HepG2 (cell line): ENCODE data around the gene USP19. TPM values are rescaled to one million over a fixed set of nuclear protein-coding genes. Genes with fewer than 3 reads are reported as not detected.

ENCODE experiments used
- AHDC1 ChIP-seq: sonication (generic); formaldehyde crosslinking; IDR thresholded peaks from 2 replicates; pipeline ENCODE4 v1.5.1; 2020; ENCODE audit warnings: mild to moderate bottlenecking, missing genetic modification reagents, borderline replicate concordance
- ETS1 ChIP-seq: sonication (generic); formaldehyde crosslinking; IDR thresholded peaks from 2 replicates; pipeline ENCODE4 v1.4.0; 2020; ENCODE audit warnings: missing genetic modification reagents
- NFIC ChIP-seq: IDR thresholded peaks from 2 replicates; pipeline ENCODE4 v1.6.1; 2012; ENCODE audit warnings: mild to moderate bottlenecking, low read length, inconsistent platforms
- SKIL ChIP-seq: sonication (generic); formaldehyde crosslinking; IDR thresholded peaks from 2 replicates; pipeline ENCODE4 v1.8.0; 2022; ENCODE audit warnings: missing genetic modification reagents, mild to moderate bottlenecking, moderate library complexity, borderline replicate concordance
- polyA plus RNA-seq, 8 experiments: library from polyadenylated mRNA; depleted of rRNA in 3 of 8; stranded (reverse) in 7 of 8; unstranded in 1 of 8; fragments of >200 nt; fragmentation: Illumina TruSeq in 4 of 8; extraction: Trizol in 4 of 8; gene quantifications; 2 replicates each; pipeline versions ENCODE4 v1.2.1 to v1.2.3, GENCODE V29; 2011 to 2016; ENCODE audit warnings: low read depth in 4 of 8, missing spikeins in 1 of 8, mixed read lengths in 1 of 8; ENCODE audit not compliant: insufficient read depth in 1 of 8
- total RNA-seq, 5 experiments: library from RNA; depleted of rRNA; stranded (reverse); fragments of >200 nt; fragmentation: Illumina TruSeq; extraction: Trizol; gene quantifications; 2 replicates each; pipeline ENCODE4 v1.2.3, GENCODE V29; 2016; ENCODE audit warnings: low read depth in 1 of 5
- TF ChIP-seq, protein P1 (sequence below), 2 experiments: fragments of 450-650 bp in 1 of 2; sonication (generic) in 1 of 2; formaldehyde crosslinking in 1 of 2; IDR thresholded peaks; 2 replicates each; pipeline versions ENCODE4 v1.6.1 to v1.8.0; 2016 to 2022; ENCODE audit warnings: antibody characterized with exemption in 1 of 2, mild to moderate bottlenecking in 1 of 2, missing genetic modification reagents in 1 of 2
- TF ChIP-seq, protein P2 (sequence below): sonication (generic); formaldehyde crosslinking; IDR thresholded peaks from 2 replicates; pipeline ENCODE4 v1.5.1; 2020; ENCODE audit warnings: mild to moderate bottlenecking, missing genetic modification reagents, moderate library complexity

The USP19 gene
- total and polyA plus RNA-seq, 2 of the 13 experiments (the other 11 are each of a cell fraction or from before 2014, with no cell fraction given), result 28.3 to 31.7 TPM

GRCh38 chr3:49104427-49105291 lies 16.0 kb downstream of the USP19 start, which contains the start of gene QARS1 (continued):
- TF ChIP-seq, protein P1, sequence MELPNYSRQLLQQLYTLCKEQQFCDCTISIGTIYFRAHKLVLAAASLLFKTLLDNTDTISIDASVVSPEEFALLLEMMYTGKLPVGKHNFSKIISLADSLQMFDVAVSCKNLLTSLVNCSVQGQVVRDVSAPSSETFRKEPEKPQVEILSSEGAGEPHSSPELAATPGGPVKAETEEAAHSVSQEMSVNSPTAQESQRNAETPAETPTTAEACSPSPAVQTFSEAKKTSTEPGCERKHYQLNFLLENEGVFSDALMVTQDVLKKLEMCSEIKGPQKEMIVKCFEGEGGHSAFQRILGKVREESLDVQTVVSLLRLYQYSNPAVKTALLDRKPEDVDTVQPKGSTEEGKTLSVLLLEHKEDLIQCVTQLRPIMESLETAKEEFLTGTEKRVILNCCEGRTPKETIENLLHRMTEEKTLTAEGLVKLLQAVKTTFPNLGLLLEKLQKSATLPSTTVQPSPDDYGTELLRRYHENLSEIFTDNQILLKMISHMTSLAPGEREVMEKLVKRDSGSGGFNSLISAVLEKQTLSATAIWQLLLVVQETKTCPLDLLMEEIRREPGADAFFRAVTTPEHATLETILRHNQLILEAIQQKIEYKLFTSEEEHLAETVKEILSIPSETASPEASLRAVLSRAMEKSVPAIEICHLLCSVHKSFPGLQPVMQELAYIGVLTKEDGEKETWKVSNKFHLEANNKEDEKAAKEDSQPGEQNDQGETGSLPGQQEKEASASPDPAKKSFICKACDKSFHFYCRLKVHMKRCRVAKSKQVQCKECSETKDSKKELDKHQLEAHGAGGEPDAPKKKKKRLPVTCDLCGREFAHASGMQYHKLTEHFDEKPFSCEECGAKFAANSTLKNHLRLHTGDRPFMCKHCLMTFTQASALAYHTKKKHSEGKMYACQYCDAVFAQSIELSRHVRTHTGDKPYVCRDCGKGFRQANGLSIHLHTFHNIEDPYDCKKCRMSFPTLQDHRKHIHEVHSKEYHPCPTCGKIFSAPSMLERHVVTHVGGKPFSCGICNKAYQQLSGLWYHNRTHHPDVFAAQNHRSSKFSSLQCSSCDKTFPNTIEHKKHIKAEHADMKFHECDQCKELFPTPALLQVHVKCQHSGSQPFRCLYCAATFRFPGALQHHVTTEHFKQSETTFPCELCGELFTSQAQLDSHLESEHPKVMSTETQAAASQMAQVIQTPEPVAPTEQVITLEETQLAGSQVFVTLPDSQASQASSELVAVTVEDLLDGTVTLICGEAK (IDR thresholded peaks at IDR 0.05), result no peak
- TF ChIP-seq, protein P1 (CRISPR knock-in tag; IDR thresholded peaks at IDR 0.05), result no peak; the same call in 1 of the 2 replicates
- TF ChIP-seq NFIC (no peak), ETS1 (no peak), SKIL (CRISPR knock-in tag) (no peak), AHDC1 (CRISPR knock-in tag) (no peak)
- TF ChIP-seq, protein P2, sequence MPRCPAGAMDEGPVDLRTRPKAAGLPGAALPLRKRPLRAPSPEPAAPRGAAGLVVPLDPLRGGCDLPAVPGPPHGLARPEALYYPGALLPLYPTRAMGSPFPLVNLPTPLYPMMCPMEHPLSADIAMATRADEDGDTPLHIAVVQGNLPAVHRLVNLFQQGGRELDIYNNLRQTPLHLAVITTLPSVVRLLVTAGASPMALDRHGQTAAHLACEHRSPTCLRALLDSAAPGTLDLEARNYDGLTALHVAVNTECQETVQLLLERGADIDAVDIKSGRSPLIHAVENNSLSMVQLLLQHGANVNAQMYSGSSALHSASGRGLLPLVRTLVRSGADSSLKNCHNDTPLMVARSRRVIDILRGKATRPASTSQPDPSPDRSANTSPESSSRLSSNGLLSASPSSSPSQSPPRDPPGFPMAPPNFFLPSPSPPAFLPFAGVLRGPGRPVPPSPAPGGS (CRISPR knock-in tag), result peak; percentile 91
